ENCODE measurements around the gene TMEM183A.

DNA sequence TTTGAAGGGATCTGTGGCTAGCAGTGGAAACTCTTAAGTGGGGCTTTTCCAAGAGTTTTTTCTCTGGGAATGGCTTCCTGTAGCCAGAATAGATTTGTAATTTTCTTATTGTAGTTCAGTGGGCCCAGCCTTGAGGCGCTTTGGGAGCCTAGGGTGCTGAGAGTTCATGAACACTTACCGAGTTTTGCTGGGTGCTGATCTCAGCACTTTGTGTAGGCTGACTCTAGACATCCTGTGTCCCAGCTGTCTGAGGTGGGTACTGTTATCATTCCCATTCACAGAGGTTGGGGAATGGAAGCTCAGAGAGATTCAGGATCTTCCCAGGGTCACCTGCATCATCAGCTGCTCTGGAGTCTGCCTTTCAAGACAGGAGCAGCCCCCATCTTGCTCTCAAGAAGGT lies 26.1 kb downstream of the TMEM183A start:
- TF ChIP-seq, protein P1, sequence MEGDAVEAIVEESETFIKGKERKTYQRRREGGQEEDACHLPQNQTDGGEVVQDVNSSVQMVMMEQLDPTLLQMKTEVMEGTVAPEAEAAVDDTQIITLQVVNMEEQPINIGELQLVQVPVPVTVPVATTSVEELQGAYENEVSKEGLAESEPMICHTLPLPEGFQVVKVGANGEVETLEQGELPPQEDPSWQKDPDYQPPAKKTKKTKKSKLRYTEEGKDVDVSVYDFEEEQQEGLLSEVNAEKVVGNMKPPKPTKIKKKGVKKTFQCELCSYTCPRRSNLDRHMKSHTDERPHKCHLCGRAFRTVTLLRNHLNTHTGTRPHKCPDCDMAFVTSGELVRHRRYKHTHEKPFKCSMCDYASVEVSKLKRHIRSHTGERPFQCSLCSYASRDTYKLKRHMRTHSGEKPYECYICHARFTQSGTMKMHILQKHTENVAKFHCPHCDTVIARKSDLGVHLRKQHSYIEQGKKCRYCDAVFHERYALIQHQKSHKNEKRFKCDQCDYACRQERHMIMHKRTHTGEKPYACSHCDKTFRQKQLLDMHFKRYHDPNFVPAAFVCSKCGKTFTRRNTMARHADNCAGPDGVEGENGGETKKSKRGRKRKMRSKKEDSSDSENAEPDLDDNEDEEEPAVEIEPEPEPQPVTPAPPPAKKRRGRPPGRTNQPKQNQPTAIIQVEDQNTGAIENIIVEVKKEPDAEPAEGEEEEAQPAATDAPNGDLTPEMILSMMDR (IDR thresholded peaks at IDR 0.05), result no peak
- no peak for TF ChIP-seq POLR2A (IDR thresholded peaks at IDR 0.05)

Data from prostate gland (tissue), 2 donors.